Dendritic cell treated with granulocyte-macrophage colony-stimulating factor and Interleukin-4, amounts not matched to agents 40 ng/mL and 50 ng/mL, for 4 days (primary cell): Measurements from ENCODE around the gene SNX13.

Experiments used
- H3K27ac Mint-ChIP-seq: one replicate; pipeline ENCODE4 v1.8.0; 2022; ENCODE audit warnings: mild to moderate bottlenecking, mixed read lengths
- H3K27me3 Mint-ChIP-seq: one replicate; pipeline ENCODE4 v1.8.0; 2022; ENCODE audit warnings: mild to moderate bottlenecking, mixed read lengths
- H3K36me3 Mint-ChIP-seq: one replicate; pipeline ENCODE4 v1.8.0; 2022; ENCODE audit warnings: low read depth, mixed read lengths
- H3K4me1 Mint-ChIP-seq: one replicate; pipeline ENCODE4 v1.8.0; 2022; ENCODE audit warnings: low read depth, mixed read lengths
- H3K4me3 Mint-ChIP-seq: one replicate; pipeline ENCODE4 v1.8.0; 2022; ENCODE audit warnings: mild to moderate bottlenecking, moderate library complexity, mixed read lengths
- H3K9me3 Mint-ChIP-seq: one replicate; pipeline ENCODE4 v1.8.0; 2022; ENCODE audit warnings: mixed read lengths
- intact Hi-C: fragments of 100-400 bp; cut with micrococcal nuclease; formaldehyde crosslinking; loops from one replicate; pipeline ENCODE4 v1.15.0; 2022

The SNX13 gene

GRCh38 chr7:17871815-17872533 lies 68.3 kb downstream of the SNX13 start:
- H3K27ac Mint-ChIP-seq = no peak overlapping the region
- no peaks in the 10 kb centered on the region for H3K4me1 Mint-ChIP-seq
- peaks cover 81% of the 10 kb centered on the region for H3K36me3 Mint-ChIP-seq
- intact Hi-C loops = no loop called here
- H3K4me3 Mint-ChIP-seq = no peak overlapping the region
- H3K9me3 Mint-ChIP-seq = no peaks in the 10 kb centered on the region
- H3K27me3 Mint-ChIP-seq = no peaks in the 10 kb centered on the region

GRCh38 chr7:17870406-17870805 lies 69.9 kb downstream of the SNX13 start:
- Mint-ChIP-seq H3K36me3 (peaks cover 88% of the 10 kb centered on the region), H3K4me3 (no peak overlapping the region), H3K27me3 (no peaks in the 10 kb centered on the region), H3K4me1 (peaks cover 4% of the 10 kb centered on the region), H3K27ac (no peak overlapping the region), H3K9me3 (no peaks in the 10 kb centered on the region)
- intact Hi-C loops = no loop called here

- Mint-ChIP-seq H3K9me3 (no peaks in the 10 kb centered on the region), H3K27ac (no peak overlapping the region), H3K4me1 (peaks cover 8% of the 10 kb centered on the region), H3K36me3 (peaks cover 86% of the 10 kb centered on the region), H3K27me3 (no peaks in the 10 kb centered on the region), H3K4me3 (no peak overlapping the region)
- intact Hi-C loops = no loop called here
These were observed 76.5 kb downstream of the SNX13 start for GRCh38 chr7:17863809-17864143.

GRCh38 chr7:17863095-17863808 lies 77.0 kb downstream of the SNX13 start:
- no peaks in the 10 kb centered on the region for H3K27me3 Mint-ChIP-seq
- H3K9me3 Mint-ChIP-seq = no peaks in the 10 kb centered on the region
- H3K27ac Mint-ChIP-seq = no peak overlapping the region
- intact Hi-C loops = no loop called here
- H3K36me3 Mint-ChIP-seq = peaks cover 86% of the 10 kb centered on the region
- H3K4me3 Mint-ChIP-seq = no peak overlapping the region
- H3K4me1 Mint-ChIP-seq = peaks cover 8% of the 10 kb centered on the region

- Mint-ChIP-seq H3K27me3 (no peaks in the 10 kb centered on the region), H3K4me3 (no peak overlapping the region), H3K27ac (no peak overlapping the region), H3K36me3 (peaks cover 81% of the 10 kb centered on the region), H3K9me3 (peaks cover 10% of the 10 kb centered on the region), H3K4me1 (peaks cover 8% of the 10 kb centered on the region)
- intact Hi-C loops = no loop called here
These were observed 84.0 kb downstream of the SNX13 start for GRCh38 chr7:17856251-17856650.

- Mint-ChIP-seq H3K27ac (no peak overlapping the region), H3K4me1 (peaks cover 8% of the 10 kb centered on the region), H3K9me3 (peaks cover 10% of the 10 kb centered on the region), H3K27me3 (no peaks in the 10 kb centered on the region), H3K4me3 (no peak overlapping the region), H3K36me3 (peaks cover 78% of the 10 kb centered on the region)
- intact Hi-C loops = no loop called here
These were observed 85.1 kb downstream of the SNX13 start for GRCh38 chr7:17855202-17855601.

GRCh38 chr7:17854261-17855047 lies 85.8 kb downstream of the SNX13 start:
- Mint-ChIP-seq H3K4me3 (no peak overlapping the region), H3K4me1 (peaks cover 11% of the 10 kb centered on the region), H3K27me3 (no peaks in the 10 kb centered on the region), H3K36me3 (peaks cover 77% of the 10 kb centered on the region), H3K9me3 (peaks cover 10% of the 10 kb centered on the region), H3K27ac (no peak overlapping the region)
- intact Hi-C loops = no loop called here

GRCh38 chr7:17852361-17852760 lies 87.9 kb downstream of the SNX13 start:
- intact Hi-C loops = no loop called here
- Mint-ChIP-seq H3K27ac (no peak overlapping the region), H3K27me3 (no peaks in the 10 kb centered on the region), H3K4me3 (no peak overlapping the region), H3K9me3 (peaks cover 9% of the 10 kb centered on the region), H3K4me1 (peaks cover 28% of the 10 kb centered on the region), H3K36me3 (peaks cover 82% of the 10 kb centered on the region)

GRCh38 chr7:17849504-17849903 lies 90.8 kb downstream of the SNX13 start:
- intact Hi-C loops = no loop called here
- Mint-ChIP-seq H3K36me3 (peaks cover 69% of the 10 kb centered on the region), H3K4me3 (no peak overlapping the region), H3K9me3 (no peaks in the 10 kb centered on the region), H3K4me1 (peaks cover 34% of the 10 kb centered on the region), H3K27me3 (no peaks in the 10 kb centered on the region), H3K27ac (no peak overlapping the region)

GRCh38 chr7:17848516-17848915 lies 91.8 kb downstream of the SNX13 start:
- Mint-ChIP-seq H3K9me3 (no peaks in the 10 kb centered on the region), H3K27me3 (no peaks in the 10 kb centered on the region), H3K27ac (peak overlapping the region; percentile 1), H3K4me3 (no peak overlapping the region), H3K4me1 (peaks cover 41% of the 10 kb centered on the region), H3K36me3 (peaks cover 76% of the 10 kb centered on the region)
- intact Hi-C loops = no loop called here

- Mint-ChIP-seq H3K9me3 (no peaks in the 10 kb centered on the region), H3K36me3 (peaks cover 76% of the 10 kb centered on the region), H3K27ac (no peak overlapping the region), H3K4me3 (no peak overlapping the region), H3K27me3 (no peaks in the 10 kb centered on the region), H3K4me1 (peaks cover 33% of the 10 kb centered on the region)
- intact Hi-C loops = no loop called here
These were observed 93.4 kb downstream of the SNX13 start for GRCh38 chr7:17846935-17847334.

- Mint-ChIP-seq H3K27ac (no peak overlapping the region), H3K36me3 (peaks cover 74% of the 10 kb centered on the region), H3K4me3 (no peak overlapping the region), H3K9me3 (no peaks in the 10 kb centered on the region), H3K4me1 (peaks cover 33% of the 10 kb centered on the region), H3K27me3 (no peaks in the 10 kb centered on the region)
- intact Hi-C loops = no loop called here
These were observed 95.1 kb downstream of the SNX13 start for GRCh38 chr7:17845197-17845547.

GRCh38 chr7:17844514-17845196 lies 95.6 kb downstream of the SNX13 start:
- Mint-ChIP-seq H3K4me3 (no peak overlapping the region), H3K9me3 (no peaks in the 10 kb centered on the region), H3K4me1 (peaks cover 32% of the 10 kb centered on the region), H3K27ac (no peak overlapping the region), H3K27me3 (no peaks in the 10 kb centered on the region), H3K36me3 (peaks cover 77% of the 10 kb centered on the region)
- intact Hi-C loops = no loop called here

GRCh38 chr7:17844022-17844421 lies 96.3 kb downstream of the SNX13 start:
- no peak overlapping the region for H3K4me3 Mint-ChIP-seq

More at GRCh38 chr7:17844022-17844421, 96.3 kb downstream of the SNX13 start:
- peaks cover 26% of the 10 kb centered on the region for H3K4me1 Mint-ChIP-seq
- intact Hi-C loops = no loop called here
- no peaks in the 10 kb centered on the region for H3K9me3 Mint-ChIP-seq
- peaks cover 77% of the 10 kb centered on the region for H3K36me3 Mint-ChIP-seq
- H3K27ac Mint-ChIP-seq = no peak overlapping the region
- no peaks in the 10 kb centered on the region for H3K27me3 Mint-ChIP-seq
